Measurements from ENCODE around the gene SPRTN. TPM values are rescaled to one million over a fixed set of nuclear protein-coding genes. Genes with fewer than 3 reads are reported as not detected.

SPRTN gene
- polyA plus RNA-seq, 1 donor from 2014 or later = 11.8 TPM

DNA sequence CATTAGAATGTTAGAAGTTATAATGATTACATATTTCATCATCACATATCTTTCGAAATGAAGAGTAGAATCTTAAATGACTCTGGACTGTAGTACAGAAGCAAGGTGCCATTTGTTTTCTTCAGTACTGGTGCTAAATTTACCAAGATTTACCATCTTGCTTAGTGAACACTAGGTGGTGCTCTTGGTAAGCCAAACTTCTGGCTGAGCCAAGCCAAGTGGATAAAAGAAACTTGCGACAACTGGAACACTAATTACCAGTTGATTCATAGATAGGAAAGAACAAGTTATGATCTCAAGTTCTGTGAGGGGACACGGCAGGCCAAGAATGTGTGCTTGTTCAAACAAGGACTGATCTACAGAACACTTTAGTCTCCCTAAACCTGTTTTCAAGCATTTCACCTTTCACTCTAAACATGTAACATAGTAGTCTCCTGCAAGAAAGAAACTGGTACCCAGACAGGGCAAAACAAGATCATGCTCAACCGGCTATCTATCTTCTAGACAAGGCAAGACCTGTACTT lies 19.8 kb downstream of the SPRTN start:
- Histone ChIP-seq H3K9ac (ENCODE audit: low read length) (no peak overlapping the region), H3K36me3 (ENCODE audit: insufficient read depth, low read length) (no peaks in the 10 kb centered on the region), H4K20me1 (ENCODE audit: insufficient read depth) (no peaks in the 10 kb centered on the region), H3K79me2 (replicated peaks; ENCODE audit: insufficient read depth, low read length) (no peaks in the 10 kb centered on the region), H2AFZ (ENCODE audit: low read depth, low read length) (no peak overlapping the region), H3K27ac (ENCODE audit: low read length) (no peak overlapping the region), H3K4me3 (ENCODE audit: low read length) (no peak overlapping the region), H3K9me2 (ENCODE audit: insufficient read depth, low read length) (no peaks in the 10 kb centered on the region), H3K9me3 (ENCODE audit: low read length) (no peaks in the 10 kb centered on the region), H3F3A (ENCODE audit: insufficient read depth, low read length, poor library complexity, severe bottlenecking) (no peaks in the 10 kb centered on the region), H3K27me3 (ENCODE audit: insufficient read depth, low read depth, low read length) (no peaks in the 10 kb centered on the region), H3K4me2 (ENCODE audit: low read length) (no peak overlapping the region)
- TF ChIP-seq EP300 (conservative IDR thresholded peaks at IDR 0.05; ENCODE audit: poor library complexity, severe bottlenecking) (no peak), RAD21 (conservative IDR thresholded peaks at IDR 0.05) (peak; percentile 92), MXI1 (conservative IDR thresholded peaks at IDR 0.05; ENCODE audit: poor library complexity, severe bottlenecking) (peak; percentile 32), EZH2 (IDR thresholded peaks at IDR 0.05; ENCODE audit: borderline replicate concordance, insufficient read depth, low read length, poor library complexity, severe bottlenecking) (no peak), SMC3 (conservative IDR thresholded peaks at IDR 0.05; ENCODE audit: poor library complexity) (peak; percentile 91)
- TF ChIP-seq, protein P1, sequence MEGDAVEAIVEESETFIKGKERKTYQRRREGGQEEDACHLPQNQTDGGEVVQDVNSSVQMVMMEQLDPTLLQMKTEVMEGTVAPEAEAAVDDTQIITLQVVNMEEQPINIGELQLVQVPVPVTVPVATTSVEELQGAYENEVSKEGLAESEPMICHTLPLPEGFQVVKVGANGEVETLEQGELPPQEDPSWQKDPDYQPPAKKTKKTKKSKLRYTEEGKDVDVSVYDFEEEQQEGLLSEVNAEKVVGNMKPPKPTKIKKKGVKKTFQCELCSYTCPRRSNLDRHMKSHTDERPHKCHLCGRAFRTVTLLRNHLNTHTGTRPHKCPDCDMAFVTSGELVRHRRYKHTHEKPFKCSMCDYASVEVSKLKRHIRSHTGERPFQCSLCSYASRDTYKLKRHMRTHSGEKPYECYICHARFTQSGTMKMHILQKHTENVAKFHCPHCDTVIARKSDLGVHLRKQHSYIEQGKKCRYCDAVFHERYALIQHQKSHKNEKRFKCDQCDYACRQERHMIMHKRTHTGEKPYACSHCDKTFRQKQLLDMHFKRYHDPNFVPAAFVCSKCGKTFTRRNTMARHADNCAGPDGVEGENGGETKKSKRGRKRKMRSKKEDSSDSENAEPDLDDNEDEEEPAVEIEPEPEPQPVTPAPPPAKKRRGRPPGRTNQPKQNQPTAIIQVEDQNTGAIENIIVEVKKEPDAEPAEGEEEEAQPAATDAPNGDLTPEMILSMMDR (IDR thresholded peaks at IDR 0.05; ENCODE audit: poor library complexity, severe bottlenecking) = peak; percentile 91

DNA sequence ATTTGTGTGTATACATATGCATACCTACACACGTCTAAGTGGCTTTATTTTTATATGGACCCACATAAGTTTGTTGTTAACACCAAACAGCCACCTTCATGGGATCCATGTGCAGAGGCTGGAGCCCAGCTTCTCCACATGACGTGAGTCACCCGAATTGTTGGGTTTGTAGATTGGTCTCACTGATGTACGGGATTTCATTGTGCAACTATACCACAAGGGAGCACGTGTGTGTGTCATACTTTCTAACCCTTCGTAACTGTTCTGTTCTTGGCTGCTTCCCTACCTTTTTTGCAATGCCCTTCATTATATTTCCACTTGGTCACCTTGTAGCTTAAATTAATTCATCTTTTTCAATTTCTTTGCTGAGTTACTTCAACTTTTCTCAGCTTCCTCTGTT lies 21.0 kb downstream of the SPRTN start:
- H4K20me1 ChIP-seq (ENCODE audit: insufficient read depth) = no peaks in the 10 kb centered on the region
- H3K79me2 ChIP-seq (replicated peaks; ENCODE audit: insufficient read depth, low read length) = no peaks in the 10 kb centered on the region
- no peaks in the 10 kb centered on the region for H3F3A ChIP-seq (ENCODE audit: insufficient read depth, low read length, poor library complexity, severe bottlenecking)
- TF ChIP-seq, protein P1 (IDR thresholded peaks at IDR 0.05; ENCODE audit: poor library complexity, severe bottlenecking) = no peak
- TF ChIP-seq TAF1 (IDR thresholded peaks at IDR 0.05; ENCODE audit: low read depth) (no peak), MXI1 (conservative IDR thresholded peaks at IDR 0.05; ENCODE audit: poor library complexity, severe bottlenecking) (no peak), EZH2 (IDR thresholded peaks at IDR 0.05; ENCODE audit: borderline replicate concordance, insufficient read depth, low read length, poor library complexity, severe bottlenecking) (no peak), RAD21 (conservative IDR thresholded peaks at IDR 0.05) (no peak), SMC3 (conservative IDR thresholded peaks at IDR 0.05; ENCODE audit: poor library complexity) (no peak), POLR2AphosphoS5 (IDR thresholded peaks at IDR 0.05) (no peak), EP300 (conservative IDR thresholded peaks at IDR 0.05; ENCODE audit: poor library complexity, severe bottlenecking) (no peak)
- TF ChIP-seq, protein P2, sequence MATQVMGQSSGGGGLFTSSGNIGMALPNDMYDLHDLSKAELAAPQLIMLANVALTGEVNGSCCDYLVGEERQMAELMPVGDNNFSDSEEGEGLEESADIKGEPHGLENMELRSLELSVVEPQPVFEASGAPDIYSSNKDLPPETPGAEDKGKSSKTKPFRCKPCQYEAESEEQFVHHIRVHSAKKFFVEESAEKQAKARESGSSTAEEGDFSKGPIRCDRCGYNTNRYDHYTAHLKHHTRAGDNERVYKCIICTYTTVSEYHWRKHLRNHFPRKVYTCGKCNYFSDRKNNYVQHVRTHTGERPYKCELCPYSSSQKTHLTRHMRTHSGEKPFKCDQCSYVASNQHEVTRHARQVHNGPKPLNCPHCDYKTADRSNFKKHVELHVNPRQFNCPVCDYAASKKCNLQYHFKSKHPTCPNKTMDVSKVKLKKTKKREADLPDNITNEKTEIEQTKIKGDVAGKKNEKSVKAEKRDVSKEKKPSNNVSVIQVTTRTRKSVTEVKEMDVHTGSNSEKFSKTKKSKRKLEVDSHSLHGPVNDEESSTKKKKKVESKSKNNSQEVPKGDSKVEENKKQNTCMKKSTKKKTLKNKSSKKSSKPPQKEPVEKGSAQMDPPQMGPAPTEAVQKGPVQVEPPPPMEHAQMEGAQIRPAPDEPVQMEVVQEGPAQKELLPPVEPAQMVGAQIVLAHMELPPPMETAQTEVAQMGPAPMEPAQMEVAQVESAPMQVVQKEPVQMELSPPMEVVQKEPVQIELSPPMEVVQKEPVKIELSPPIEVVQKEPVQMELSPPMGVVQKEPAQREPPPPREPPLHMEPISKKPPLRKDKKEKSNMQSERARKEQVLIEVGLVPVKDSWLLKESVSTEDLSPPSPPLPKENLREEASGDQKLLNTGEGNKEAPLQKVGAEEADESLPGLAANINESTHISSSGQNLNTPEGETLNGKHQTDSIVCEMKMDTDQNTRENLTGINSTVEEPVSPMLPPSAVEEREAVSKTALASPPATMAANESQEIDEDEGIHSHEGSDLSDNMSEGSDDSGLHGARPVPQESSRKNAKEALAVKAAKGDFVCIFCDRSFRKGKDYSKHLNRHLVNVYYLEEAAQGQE (IDR thresholded peaks at IDR 0.05; ENCODE audit: borderline replicate concordance) = no peak
- no peak overlapping the region for H3K9ac ChIP-seq (ENCODE audit: low read length)
- H3K9me3 ChIP-seq (ENCODE audit: low read length) = no peaks in the 10 kb centered on the region
- H3K4me3 ChIP-seq (ENCODE audit: low read length) = no peak overlapping the region
- H3K9me2 ChIP-seq (ENCODE audit: insufficient read depth, low read length) = no peaks in the 10 kb centered on the region
- H2AFZ ChIP-seq (ENCODE audit: low read depth, low read length) = no peak overlapping the region
- no peak overlapping the region for H3K27ac ChIP-seq (ENCODE audit: low read length)
- no peak overlapping the region for H3K4me2 ChIP-seq (ENCODE audit: low read length)
- no peaks in the 10 kb centered on the region for H3K36me3 ChIP-seq (ENCODE audit: insufficient read depth, low read length)
- H3K27me3 ChIP-seq (ENCODE audit: insufficient read depth, low read depth, low read length) = no peaks in the 10 kb centered on the region

All from neural cell (in vitro differentiated cells).